ENCODE results near the gene NPR2. TPM values are rescaled to one million over a fixed set of nuclear protein-coding genes. Genes with fewer than 3 reads are reported as not detected.

Gene NPR2
- total RNA-seq, 1 donor from 2014 or later = 40.2 TPM

DNA sequence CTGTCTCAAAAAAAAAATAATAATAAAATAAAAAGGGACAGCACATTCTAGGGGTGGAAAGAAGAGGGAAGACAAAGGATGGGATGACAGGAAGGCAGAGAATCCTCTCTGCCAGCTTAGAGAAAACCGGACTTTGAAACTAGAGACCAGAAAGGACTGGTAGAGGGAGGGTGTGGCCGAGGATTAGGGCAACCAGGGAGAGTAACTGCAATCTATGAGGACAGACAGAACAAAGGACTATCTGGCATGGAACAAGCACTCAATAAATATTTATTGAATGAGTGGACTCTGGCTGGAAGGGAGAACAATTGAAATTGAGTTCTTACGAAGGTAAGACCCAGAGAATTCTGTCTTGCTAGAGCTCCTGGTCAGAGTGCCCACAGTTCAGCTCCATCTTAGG lies 44.8 kb upstream of the NPR2 start:
- Mint-ChIP-seq H3K27ac (ENCODE audit: unreplicated experiment) (peak overlapping the region; percentile 69), H3K4me1 (ENCODE audit: low read depth) (peaks cover 41% of the 10 kb centered on the region), H3K27me3 (ENCODE audit: low read depth) (no peaks in the 10 kb centered on the region), H3K4me3 (ENCODE audit: unreplicated experiment) (peak overlapping the region; percentile 91), H3K9me3 (ENCODE audit: low read depth) (no peaks in the 10 kb centered on the region), H3K36me3 (ENCODE audit: low read depth) (peaks cover 23% of the 10 kb centered on the region)
- TF ChIP-seq, protein P1, sequence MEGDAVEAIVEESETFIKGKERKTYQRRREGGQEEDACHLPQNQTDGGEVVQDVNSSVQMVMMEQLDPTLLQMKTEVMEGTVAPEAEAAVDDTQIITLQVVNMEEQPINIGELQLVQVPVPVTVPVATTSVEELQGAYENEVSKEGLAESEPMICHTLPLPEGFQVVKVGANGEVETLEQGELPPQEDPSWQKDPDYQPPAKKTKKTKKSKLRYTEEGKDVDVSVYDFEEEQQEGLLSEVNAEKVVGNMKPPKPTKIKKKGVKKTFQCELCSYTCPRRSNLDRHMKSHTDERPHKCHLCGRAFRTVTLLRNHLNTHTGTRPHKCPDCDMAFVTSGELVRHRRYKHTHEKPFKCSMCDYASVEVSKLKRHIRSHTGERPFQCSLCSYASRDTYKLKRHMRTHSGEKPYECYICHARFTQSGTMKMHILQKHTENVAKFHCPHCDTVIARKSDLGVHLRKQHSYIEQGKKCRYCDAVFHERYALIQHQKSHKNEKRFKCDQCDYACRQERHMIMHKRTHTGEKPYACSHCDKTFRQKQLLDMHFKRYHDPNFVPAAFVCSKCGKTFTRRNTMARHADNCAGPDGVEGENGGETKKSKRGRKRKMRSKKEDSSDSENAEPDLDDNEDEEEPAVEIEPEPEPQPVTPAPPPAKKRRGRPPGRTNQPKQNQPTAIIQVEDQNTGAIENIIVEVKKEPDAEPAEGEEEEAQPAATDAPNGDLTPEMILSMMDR (IDR thresholded peaks at IDR 0.05) = no peak
- no peak for DNase-seq (ENCODE audit: low spot score)

DNA sequence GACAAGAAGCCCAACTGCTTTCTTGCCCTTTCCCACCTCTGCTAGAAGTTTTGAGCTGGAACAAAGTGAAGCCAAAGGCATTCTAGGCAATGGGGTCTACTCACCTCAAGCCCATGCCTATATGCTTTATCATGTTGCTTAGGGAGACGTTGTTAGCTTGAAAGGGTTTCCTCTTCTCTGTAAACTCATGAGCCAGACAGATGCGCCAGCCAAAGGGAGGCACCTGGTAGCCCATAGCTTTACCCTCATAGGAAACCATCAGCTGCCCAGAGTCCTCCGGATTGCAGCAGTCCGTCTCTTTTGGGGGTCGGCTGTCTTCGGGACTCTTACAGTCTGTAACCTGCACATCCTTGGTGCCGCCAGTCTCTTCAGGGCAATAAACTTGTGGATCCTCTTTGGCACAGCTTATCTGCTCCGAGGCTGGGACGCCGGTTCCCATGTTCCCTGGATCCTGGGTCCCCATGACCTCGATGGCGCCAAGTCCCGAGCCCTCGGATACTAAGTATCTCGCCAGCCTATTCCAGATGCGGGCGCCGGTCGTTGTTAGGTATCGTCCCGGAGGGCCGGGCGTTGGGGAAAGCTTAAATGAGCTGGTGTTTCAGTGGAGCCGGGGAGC lies 43.0 kb upstream of the NPR2 start:
- Mint-ChIP-seq H3K4me3 (ENCODE audit: unreplicated experiment) (peak overlapping the region; percentile 91), H3K9me3 (ENCODE audit: low read depth) (no peaks in the 10 kb centered on the region), H3K27me3 (ENCODE audit: low read depth) (no peaks in the 10 kb centered on the region), H3K4me1 (ENCODE audit: low read depth) (peaks cover 41% of the 10 kb centered on the region), H3K36me3 (ENCODE audit: low read depth) (peaks cover 29% of the 10 kb centered on the region), H3K27ac (ENCODE audit: unreplicated experiment) (peak overlapping the region; percentile 90)
- TF ChIP-seq, protein P1 (IDR thresholded peaks at IDR 0.05) = no peak
- DNase-seq (ENCODE audit: low spot score) = no peak

DNA sequence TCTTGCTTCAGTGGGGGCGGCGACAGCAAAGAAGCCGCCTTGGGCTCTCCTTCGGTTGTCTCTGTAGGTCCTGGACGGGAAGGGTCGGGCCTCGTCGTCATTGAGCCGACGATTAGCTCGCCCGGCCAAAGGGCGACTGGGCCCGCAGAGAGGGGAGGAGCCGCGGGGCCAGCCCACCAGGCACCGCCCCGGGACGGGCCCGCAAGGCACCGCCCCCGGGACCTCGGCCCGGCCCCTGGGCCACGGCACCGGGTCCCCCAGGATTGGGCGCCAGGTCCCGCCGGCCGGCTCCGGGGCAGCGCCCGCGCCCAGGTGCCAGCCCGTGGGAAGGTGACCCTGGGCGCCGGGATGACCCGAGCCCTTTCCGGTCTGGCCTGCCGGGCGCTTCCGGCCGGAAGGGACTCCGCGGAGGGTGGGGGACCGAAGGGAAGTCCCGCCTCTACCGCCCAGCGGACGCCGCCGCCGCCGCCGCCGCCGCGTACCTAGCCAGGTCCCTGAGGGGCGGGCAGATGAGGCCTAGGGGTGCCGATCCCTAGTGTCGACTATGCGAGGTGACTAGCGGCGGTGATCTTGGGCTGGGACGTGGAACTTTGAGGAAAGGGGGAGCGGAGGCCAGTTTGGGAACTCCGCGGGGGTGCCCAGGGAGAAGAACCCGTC lies 42.4 kb upstream of the NPR2 start, which contains the start of the genes GBA2 and RGP1:
Gene GBA2, minus strand, starts transcription at position 371 of the 657 bp plus-strand sequence. CDS start 524 bp downstream, outside the sequence.
Gene RGP1, plus strand, starts transcription at position 430 of the 657 bp plus-strand sequence. CDS start 469 bp downstream, outside the sequence.
- TF ChIP-seq, protein P1 (IDR thresholded peaks at IDR 0.05) = no peak
- Mint-ChIP-seq H3K9me3 (ENCODE audit: low read depth) (no peaks in the 10 kb centered on the region), H3K27ac (ENCODE audit: unreplicated experiment) (peak within 1 kb of the TSS; percentile 90), H3K4me3 (ENCODE audit: unreplicated experiment) (peak within 1 kb of the TSS; percentile 91), H3K36me3 (ENCODE audit: low read depth) (peaks cover 31% of the 10 kb centered on the region), H3K4me1 (ENCODE audit: low read depth) (peaks cover 44% of the 10 kb centered on the region), H3K27me3 (ENCODE audit: low read depth) (no peaks in the 10 kb centered on the region)
- no peak for DNase-seq (ENCODE audit: low spot score)

DNA sequence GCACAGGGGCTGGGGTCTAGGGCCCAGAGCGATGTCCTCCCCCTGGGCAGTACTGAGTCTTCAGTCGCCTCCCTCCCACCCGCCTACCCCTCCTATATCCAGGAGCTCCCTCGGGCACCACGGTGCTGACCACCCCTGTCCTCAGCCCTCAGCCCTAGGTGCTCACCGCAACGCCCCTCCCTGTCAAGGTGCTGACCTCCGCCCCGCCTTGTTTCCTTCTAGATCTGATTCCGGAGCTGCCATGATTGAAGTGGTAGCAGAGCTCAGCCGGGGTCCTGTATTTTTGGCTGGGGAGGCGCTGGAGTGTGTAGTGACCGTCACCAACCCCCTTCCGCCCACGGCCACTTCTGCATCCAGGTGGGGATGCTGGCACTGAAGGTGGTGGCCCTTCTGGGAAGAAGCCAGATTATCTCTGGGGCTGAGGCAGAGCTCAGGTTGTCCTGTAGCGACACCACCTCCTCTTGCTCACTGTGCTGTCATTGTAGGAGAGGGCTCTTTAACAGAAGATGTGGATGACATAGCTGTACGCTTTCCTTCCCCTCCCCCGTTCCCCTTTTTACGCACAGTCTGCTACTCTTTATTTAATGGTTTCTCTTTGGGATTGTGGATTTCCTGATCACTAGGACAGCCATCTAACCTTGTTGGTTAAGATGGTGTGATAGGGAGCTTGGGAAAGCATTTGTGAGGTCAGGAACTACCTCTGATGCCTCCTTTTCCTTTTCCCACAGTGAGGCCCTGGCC lies 41.7 kb upstream of the NPR2 start:
- H3K4me1 Mint-ChIP-seq (ENCODE audit: low read depth) = peaks cover 44% of the 10 kb centered on the region
- peak overlapping the region; percentile 89 for H3K4me3 Mint-ChIP-seq (ENCODE audit: unreplicated experiment)
- H3K9me3 Mint-ChIP-seq (ENCODE audit: low read depth) = no peaks in the 10 kb centered on the region
- no peaks in the 10 kb centered on the region for H3K27me3 Mint-ChIP-seq (ENCODE audit: low read depth)
- TF ChIP-seq, protein P1 (IDR thresholded peaks at IDR 0.05) = no peak
- DNase-seq (ENCODE audit: low spot score) = no peak
- peak overlapping the region; percentile 66 for H3K27ac Mint-ChIP-seq (ENCODE audit: unreplicated experiment)
- H3K36me3 Mint-ChIP-seq (ENCODE audit: low read depth) = peaks cover 30% of the 10 kb centered on the region

DNA sequence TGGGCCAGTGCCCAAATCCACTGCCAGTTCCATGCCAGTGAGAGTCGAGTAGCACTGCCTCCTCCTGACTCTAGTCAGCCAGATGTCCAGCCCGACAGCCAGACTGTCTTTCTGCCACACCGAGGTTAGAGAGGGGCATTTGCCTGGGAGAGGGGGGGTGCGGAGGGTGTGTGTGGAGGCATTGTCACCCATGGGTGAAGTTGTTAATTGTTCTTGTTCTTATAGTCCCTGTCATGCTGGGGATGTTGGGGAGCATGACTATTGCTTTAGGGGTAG lies 41.2 kb upstream of the NPR2 start:
- Mint-ChIP-seq H3K27me3 (ENCODE audit: low read depth) (no peaks in the 10 kb centered on the region), H3K27ac (ENCODE audit: unreplicated experiment) (peak overlapping the region; percentile 66), H3K4me3 (ENCODE audit: unreplicated experiment) (peak overlapping the region; percentile 89), H3K4me1 (ENCODE audit: low read depth) (peaks cover 42% of the 10 kb centered on the region), H3K36me3 (ENCODE audit: low read depth) (peaks cover 29% of the 10 kb centered on the region), H3K9me3 (ENCODE audit: low read depth) (no peaks in the 10 kb centered on the region)
- DNase-seq (ENCODE audit: low spot score) = no peak
- TF ChIP-seq, protein P1 (IDR thresholded peaks at IDR 0.05) = no peak

Data from chondrocyte (in vitro differentiated cells).